ENCODE results near the gene TCEAL4.

The TCEAL4 gene

GRCh38 chrX:103585411-103586313 is at the start of gene TCEAL4:
Gene TCEAL4 (plus strand): TSS chrX:103585515. CDS start chrX:103586676, 1,161 bp downstream.
- DNase-seq (ENCODE audit: low read depth) = no peak

- peak; percentile 21 for DNase-seq (ENCODE audit: low read depth)
Measured at GRCh38 chrX:103536071-103536470, 49.2 kb upstream of the TCEAL4 start.

GRCh38 chrX:103536732-103537131 is 48.6 kb upstream of the TCEAL4 start:
- DNase-seq (ENCODE audit: low read depth) = no peak

- DNase-seq (ENCODE audit: low read depth) = no peak
Measured at GRCh38 chrX:103537871-103538387, 47.4 kb upstream of the TCEAL4 start.

GRCh38 chrX:103538728-103539127 is 46.6 kb upstream of the TCEAL4 start:
- no peak for DNase-seq (ENCODE audit: low read depth)

- DNase-seq (ENCODE audit: low read depth) = no peak
Measured at GRCh38 chrX:103539695-103540094, 45.6 kb upstream of the TCEAL4 start.

GRCh38 chrX:103540145-103540544 is 45.2 kb upstream of the TCEAL4 start:
- peak; percentile 18 for DNase-seq (ENCODE audit: low read depth)

- no peak for DNase-seq (ENCODE audit: low read depth)
Measured at GRCh38 chrX:103549916-103550315, 35.4 kb upstream of the TCEAL4 start.

- DNase-seq (ENCODE audit: low read depth) = no peak
Measured at GRCh38 chrX:103550415-103551051, 34.8 kb upstream of the TCEAL4 start.

GRCh38 chrX:103552236-103552635 is 33.1 kb upstream of the TCEAL4 start:
- DNase-seq (ENCODE audit: low read depth) = no peak

- DNase-seq (ENCODE audit: low read depth) = peak; percentile 60
Measured at GRCh38 chrX:103554687-103555424, 30.5 kb upstream of the TCEAL4 start.

GRCh38 chrX:103556963-103557612 is 28.2 kb upstream of the TCEAL4 start:
- no peak for DNase-seq (ENCODE audit: low read depth)

- DNase-seq (ENCODE audit: low read depth) = no peak
Measured at GRCh38 chrX:103560256-103560655, 25.1 kb upstream of the TCEAL4 start.

GRCh38 chrX:103562801-103563200 is 22.5 kb upstream of the TCEAL4 start:
- DNase-seq (ENCODE audit: low read depth) = no peak

- DNase-seq (ENCODE audit: low read depth) = no peak
Measured at GRCh38 chrX:103565197-103565596, 20.1 kb upstream of the TCEAL4 start.

GRCh38 chrX:103565752-103566151 is 19.6 kb upstream of the TCEAL4 start:
- peak; percentile 4 for DNase-seq (ENCODE audit: low read depth)

GRCh38 chrX:103571121-103571520 is 14.2 kb upstream of the TCEAL4 start:
- no peak for DNase-seq (ENCODE audit: low read depth)

GRCh38 chrX:103571726-103572125 is 13.6 kb upstream of the TCEAL4 start:
- DNase-seq (ENCODE audit: low read depth) = no peak

- DNase-seq (ENCODE audit: low read depth) = no peak
Measured at GRCh38 chrX:103573202-103573601, 12.1 kb upstream of the TCEAL4 start.

GRCh38 chrX:103584596-103584995 is 719 bp upstream of the TCEAL4 start:
- no peak for DNase-seq (ENCODE audit: low read depth)

GRCh38 chrX:103586314-103586646 is 965 bp downstream of the TCEAL4 start:
- no peak for DNase-seq (ENCODE audit: low read depth)

- no peak for DNase-seq (ENCODE audit: low read depth)
Measured at GRCh38 chrX:103586659-103587058, 1.3 kb downstream of the TCEAL4 start.

Data from fibroblast of the conjunctiva (primary cell).